Thymus (tissue), 11 donors: ENCODE measurements around the gene IZUMO4. TPM values are rescaled to one million over a fixed set of nuclear protein-coding genes. Genes with fewer than 3 reads are reported as not detected.
A peak's percentile ranks its signal among the peaks of the same experiment; 100 is the strongest.

Source experiments
- DNase-seq, 9 donors: peaks; one replicate each; pipeline ENCODE4 v3.0.0-alpha.2; 2013; ENCODE audit warnings: low spot score in 9 of 9, low read depth in 6 of 9, missing footprints in 1 of 9
- H3K27ac ChIP-seq, 2 donors: one replicate each; pipeline ENCODE4 v1.5.1; 2013; ENCODE audit warnings: control low read depth in 1 of 2, low read depth in 1 of 2, low read length in 1 of 2, mild to moderate bottlenecking in 1 of 2, moderate library complexity in 1 of 2
- H3K27me3 ChIP-seq, 2 donors: one replicate each; pipeline ENCODE4 v1.5.1; 2013; ENCODE audit warnings: low read length in 1 of 2; ENCODE audit not compliant: control insufficient read depth in 2 of 2, insufficient read depth in 1 of 2
- H3K36me3 ChIP-seq, 2 donors: one replicate each; pipeline ENCODE4 v1.5.1; 2013; ENCODE audit warnings: low read length in 1 of 2, mild to moderate bottlenecking in 1 of 2, moderate library complexity in 1 of 2; ENCODE audit not compliant: control insufficient read depth in 2 of 2, insufficient read depth in 2 of 2
- H3K4me1 ChIP-seq, 2 donors: one replicate each; pipeline ENCODE4 v1.5.1; 2013; ENCODE audit warnings: low read length in 2 of 2; ENCODE audit not compliant: control insufficient read depth in 2 of 2, insufficient read depth in 2 of 2
- H3K4me3 ChIP-seq, 2 donors: one replicate each; pipeline ENCODE4 v1.5.1; 2013; ENCODE audit warnings: low read length in 2 of 2, control low read depth in 1 of 2, mild to moderate bottlenecking in 1 of 2
- H3K9me3 ChIP-seq, 2 donors: one replicate each; pipeline ENCODE4 v1.5.1; 2013; ENCODE audit warnings: low read length in 1 of 2, mild to moderate bottlenecking in 1 of 2; ENCODE audit not compliant: control insufficient read depth in 2 of 2, insufficient read depth in 1 of 2
- WGBS: extraction: QIAGEN DNeasy Blood & Tissue Kit; methylation state at CpG from one replicate; pipeline ENCODE4 v1.1.7; 2013; 5-methylcytosine and 5-hydroxymethylcytosine counted together
- polyA plus RNA-seq: library from polyadenylated mRNA; stranded (reverse); fragments of 200-250 nt; gene quantifications from one replicate; pipeline ENCODE4 v1.2.3, GENCODE V29; 2013
- total RNA-seq: library from RNA; stranded (reverse); fragments of 120-200 nt; gene quantifications from one replicate; pipeline ENCODE4 v1.2.4, GENCODE V29; 2013
- donor health status: healthy.

IZUMO4 gene
- total and polyA plus RNA-seq, 2 donors: 5.1 to 37.8 TPM

- DNase-seq: no peak
- no peak overlapping the region for H3K4me3 ChIP-seq
- 97% methylated on average over 50 of the region's 50 CpGs for WGBS
- H3K27ac ChIP-seq: no peak overlapping the region
- peaks cover 0 to 3% of the 10 kb centered on the region in 2 donors for H3K4me1 ChIP-seq
- H3K36me3 ChIP-seq: peaks cover 68 to 72% of the 10 kb centered on the region in 2 donors
- H3K9me3 ChIP-seq: no peaks in the 10 kb centered on the region
- H3K27me3 ChIP-seq: no peaks in the 10 kb centered on the region
Observed at GRCh38 chr19:2135474-2136402, 39.0 kb downstream of the IZUMO4 start.

DNA sequence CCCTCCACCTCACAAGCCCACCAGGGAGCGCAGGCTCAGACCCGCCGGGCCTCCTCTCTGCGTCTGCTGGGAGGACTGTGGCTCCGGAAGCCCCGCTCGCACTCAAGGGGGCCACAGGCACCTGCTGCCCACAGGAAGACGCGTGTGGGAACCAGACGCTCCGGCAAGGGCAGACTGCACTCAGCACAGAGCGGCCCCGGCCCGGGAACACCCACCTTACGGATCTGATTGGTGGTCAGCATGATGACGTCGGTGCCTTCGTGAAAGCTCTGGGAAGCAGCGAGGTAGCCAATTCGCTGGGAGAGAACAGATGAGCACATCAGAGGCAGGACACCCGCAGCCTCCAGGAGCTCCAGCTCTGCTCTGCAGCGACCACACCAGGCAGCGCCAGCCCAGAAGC is 40.1 kb downstream of the IZUMO4 start:
- no peak for DNase-seq
- 98% methylated on average over 23 of the region's 23 CpGs for WGBS
- Histone ChIP-seq H3K9me3 (no peaks in the 10 kb centered on the region), H3K27ac (no peak overlapping the region), H3K4me3 (no peak overlapping the region), H3K4me1 (peaks cover 0 to 3% of the 10 kb centered on the region in 2 donors), H3K27me3 (no peaks in the 10 kb centered on the region), H3K36me3 (peaks cover 61 to 64% of the 10 kb centered on the region in 2 donors)

DNA sequence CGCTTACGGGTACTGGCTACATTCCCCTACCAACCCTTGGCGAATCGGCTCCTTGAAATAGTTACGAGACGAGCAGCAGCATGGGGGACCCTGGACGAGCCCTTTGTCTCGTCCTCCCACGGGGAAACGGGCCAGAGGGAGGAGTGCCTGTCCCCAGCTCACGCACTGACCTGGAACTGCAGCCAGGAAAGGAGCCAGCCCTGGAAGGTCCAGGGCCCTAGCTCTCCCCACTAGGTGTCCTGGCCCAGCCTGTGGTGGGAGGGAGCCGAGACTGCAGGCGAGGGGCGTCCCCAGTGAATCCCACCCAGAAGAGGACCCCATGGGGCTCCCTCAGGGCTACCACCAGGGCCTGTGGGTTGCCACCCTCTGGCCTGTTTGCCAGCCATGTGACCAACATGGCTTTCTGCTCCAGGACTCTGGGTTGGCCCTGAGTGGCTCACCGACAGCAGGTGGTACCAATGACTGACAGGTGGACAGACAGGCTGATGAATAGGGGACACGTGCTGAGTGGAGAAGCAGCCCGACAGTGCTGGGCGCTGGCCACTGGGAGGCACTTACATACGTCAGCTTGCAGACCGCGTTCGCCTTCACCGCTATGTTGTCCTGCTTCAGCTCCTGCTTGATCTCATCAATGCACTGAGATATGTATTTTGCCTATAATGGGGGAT is 41.5 kb downstream of the IZUMO4 start:
- peaks cover 47 to 51% of the 10 kb centered on the region in 2 donors for H3K36me3 ChIP-seq
- no peaks in the 10 kb centered on the region for H3K27me3 ChIP-seq
- DNase-seq: no peak
- H3K4me1 ChIP-seq: peaks cover 0 to 3% of the 10 kb centered on the region in 2 donors
- no peak overlapping the region for H3K4me3 ChIP-seq
- no peaks in the 10 kb centered on the region for H3K9me3 ChIP-seq
- 97% methylated on average over 23 of the region's 23 CpGs for WGBS
- no peak overlapping the region for H3K27ac ChIP-seq

GRCh38 chr19:2139385-2140137 is 42.8 kb downstream of the IZUMO4 start:
- Histone ChIP-seq H3K27ac (no peak overlapping the region), H3K4me3 (no peak overlapping the region), H3K4me1 (peaks cover 0 to 9% of the 10 kb centered on the region in 2 donors), H3K9me3 (no peaks in the 10 kb centered on the region), H3K27me3 (no peaks in the 10 kb centered on the region), H3K36me3 (peaks cover 45 to 55% of the 10 kb centered on the region in 2 donors)
- no peak for DNase-seq
- WGBS: 95% methylated on average over 22 of the region's 22 CpGs

GRCh38 chr19:2140138-2140569 is 43.4 kb downstream of the IZUMO4 start:
- Histone ChIP-seq H3K27ac (no peak overlapping the region), H3K4me1 (peaks cover 0 to 15% of the 10 kb centered on the region in 2 donors), H3K36me3 (peaks cover 50 to 56% of the 10 kb centered on the region in 2 donors), H3K27me3 (no peaks in the 10 kb centered on the region), H3K9me3 (no peaks in the 10 kb centered on the region), H3K4me3 (no peak overlapping the region)
- 94% methylated on average over 14 of the region's 14 CpGs for WGBS
- DNase-seq: no peak

DNA sequence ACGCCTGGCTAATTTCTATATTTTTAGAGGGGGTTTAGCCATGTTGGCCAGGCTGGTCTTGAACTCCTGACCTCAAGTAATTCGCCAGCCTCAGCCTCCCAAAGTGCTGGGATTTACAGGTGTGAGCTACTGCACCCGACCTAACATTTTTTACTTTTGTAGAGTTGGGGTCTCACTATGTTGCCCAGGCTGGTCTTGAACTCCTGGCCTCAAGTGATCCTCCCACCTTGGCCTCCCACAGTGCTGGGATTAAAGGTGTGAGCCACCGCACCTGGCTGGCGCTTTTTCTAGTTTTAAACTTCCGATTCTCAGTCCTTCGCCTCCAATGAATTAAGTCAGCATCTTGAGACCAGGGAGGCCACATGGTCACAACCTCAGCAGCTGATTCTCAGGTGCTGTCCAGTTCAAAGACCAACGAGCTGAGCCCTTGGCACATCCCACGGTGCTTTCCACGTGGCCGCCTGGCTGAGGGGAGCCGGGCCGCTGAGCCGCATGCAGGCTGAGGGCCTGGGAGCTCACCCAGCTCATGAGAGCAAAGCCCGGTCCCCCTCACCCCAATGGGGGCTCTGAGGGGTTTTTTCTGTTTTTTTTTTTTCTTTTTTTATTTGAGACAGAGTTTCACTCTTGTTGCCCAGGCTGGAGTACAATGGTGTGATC is 45.6 kb downstream of the IZUMO4 start:
- no peaks in the 10 kb centered on the region for H3K27me3 ChIP-seq
- no peaks in the 10 kb centered on the region for H3K9me3 ChIP-seq
- H3K4me3 ChIP-seq: no peak overlapping the region
- H3K36me3 ChIP-seq: peaks cover 40 to 41% of the 10 kb centered on the region in 2 donors
- 97% methylated on average over 15 of the region's 15 CpGs for WGBS
- no peak overlapping the region for H3K27ac ChIP-seq
- peaks cover 0 to 34% of the 10 kb centered on the region in 2 donors for H3K4me1 ChIP-seq
- DNase-seq: no peak

DNA sequence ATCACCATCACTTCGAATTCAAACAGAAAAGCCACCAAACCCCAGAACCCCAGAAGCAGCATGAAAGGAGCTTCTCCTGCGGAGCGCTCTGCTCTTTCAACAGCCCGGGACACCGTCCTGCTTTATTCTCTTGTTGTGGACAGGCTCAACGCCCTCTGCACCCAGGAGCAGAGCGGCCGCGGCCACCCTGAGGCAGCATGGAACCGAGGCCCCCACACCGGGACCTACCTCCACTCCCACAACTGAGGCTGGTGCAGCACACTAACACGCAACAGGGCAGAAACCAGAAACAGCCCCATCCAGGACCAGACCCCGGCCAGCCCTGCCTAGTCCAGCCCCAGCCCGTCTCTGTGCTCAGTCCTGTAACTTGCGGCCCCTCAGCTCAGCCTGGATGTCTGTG is 47.5 kb downstream of the IZUMO4 start:
- Histone ChIP-seq H3K27me3 (no peaks in the 10 kb centered on the region), H3K4me3 (no peak overlapping the region), H3K4me1 (peaks cover 3 to 45% of the 10 kb centered on the region in 2 donors), H3K9me3 (no peaks in the 10 kb centered on the region), H3K36me3 (peaks cover 25 to 33% of the 10 kb centered on the region in 2 donors), H3K27ac (no peak overlapping the region)
- 99% methylated on average over 15 of the region's 15 CpGs for WGBS
- no peak for DNase-seq

DNA sequence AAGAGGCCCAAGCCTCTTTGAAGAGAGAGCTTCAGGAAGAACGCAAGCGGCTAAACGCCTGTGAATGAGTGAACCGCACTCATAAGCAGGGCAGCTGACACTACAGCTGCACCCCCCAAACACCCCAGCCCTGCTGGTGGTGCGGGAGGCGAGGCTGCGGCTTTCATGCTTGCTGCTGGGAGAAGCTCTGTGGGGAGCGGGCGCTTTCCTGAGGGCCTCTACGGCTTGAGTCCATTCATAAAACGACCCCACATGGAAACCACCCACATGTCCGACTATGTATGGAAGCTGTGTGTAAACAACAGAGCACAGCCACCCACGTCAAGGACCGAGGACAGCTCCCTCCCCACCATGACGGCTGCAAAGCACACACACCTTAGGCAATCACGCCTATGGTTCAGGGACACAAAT is 49.1 kb downstream of the IZUMO4 start:
- Histone ChIP-seq H3K9me3 (no peaks in the 10 kb centered on the region), H3K4me1 (peaks cover 15 to 59% of the 10 kb centered on the region in 2 donors), H3K4me3 (peak overlapping the region in 1 of 2 donors; percentile 8), H3K27me3 (no peaks in the 10 kb centered on the region), H3K36me3 (peaks cover 15 to 17% of the 10 kb centered on the region in 2 donors), H3K27ac (peak overlapping the region in 1 of 2 donors; percentile 75)
- WGBS: 81% methylated on average over 16 of the region's 16 CpGs
- DNase-seq: peak in 6 of 9 donors; percentile 46 to 82 (median 60)
